HG03108 (cell line): ENCODE measurements around the gene LHFPL5.

Source experiments
- ATAC-seq: cut with Tn5 transposase; IDR thresholded peaks from one replicate; pipeline ENCODE4 v1.9.1; 2021; ENCODE audit warnings: moderate library complexity; ENCODE audit not compliant: unreplicated experiment

The LHFPL5 gene

DNA sequence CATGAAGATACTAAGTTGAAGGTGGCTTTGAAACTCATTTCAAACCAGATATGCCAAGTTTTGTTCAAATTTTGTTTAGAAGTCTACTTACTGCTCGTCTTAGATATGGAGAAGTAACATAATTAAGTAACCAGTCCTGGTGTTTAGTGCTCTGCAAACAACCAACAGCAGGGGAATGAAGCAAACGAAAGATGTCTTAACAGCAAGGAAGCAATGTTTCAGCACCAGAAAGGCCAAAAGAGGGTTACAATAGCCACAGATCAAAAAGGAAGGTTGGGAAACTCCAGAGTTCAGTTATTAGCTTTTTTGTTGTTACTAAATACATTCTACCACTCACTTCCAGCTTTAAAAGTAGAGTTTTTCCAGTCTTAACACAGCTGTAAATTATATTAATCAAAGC, 45.1 kb downstream of the LHFPL5 start:
- ATAC-seq = no peak

DNA sequence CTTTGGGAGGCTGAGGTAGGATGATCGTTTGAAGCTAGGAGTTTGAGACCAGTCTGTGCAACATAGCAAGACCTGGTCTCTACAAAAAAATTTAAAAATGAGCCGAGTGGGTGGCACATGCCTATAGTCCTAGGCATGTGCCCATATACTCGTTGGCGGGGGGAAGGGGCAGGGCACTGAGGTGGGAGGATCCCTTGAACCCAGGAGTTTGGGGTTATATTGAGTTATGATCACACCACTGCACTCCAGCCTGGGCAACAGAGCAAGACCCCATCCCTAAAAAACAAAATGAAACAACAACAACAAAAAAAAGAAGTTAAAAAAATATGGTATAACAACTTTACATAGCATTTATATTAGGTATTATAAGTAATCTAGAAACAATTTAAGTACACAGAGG, 47.8 kb downstream of the LHFPL5 start:
- ATAC-seq = no peak

DNA sequence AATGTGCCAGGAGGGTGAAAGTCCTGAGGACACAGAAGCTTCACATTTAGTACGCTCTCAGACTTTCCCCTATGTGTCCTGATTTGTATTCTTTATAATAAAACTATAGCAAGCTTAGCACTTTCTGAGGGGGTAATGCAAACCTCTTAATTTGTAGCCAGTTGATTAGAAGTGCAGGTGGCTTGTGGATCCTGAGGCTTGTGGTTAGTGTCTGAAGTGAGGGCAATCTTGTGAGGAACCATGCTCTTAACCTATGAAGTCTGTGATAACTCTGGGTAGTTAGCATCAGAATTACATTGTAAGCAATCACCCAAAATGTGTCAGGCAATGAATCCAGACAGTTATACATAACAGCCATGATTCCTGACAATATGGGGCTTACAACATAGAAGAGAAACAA, 51.1 kb downstream of the LHFPL5 start:
- ATAC-seq = no peak

DNA sequence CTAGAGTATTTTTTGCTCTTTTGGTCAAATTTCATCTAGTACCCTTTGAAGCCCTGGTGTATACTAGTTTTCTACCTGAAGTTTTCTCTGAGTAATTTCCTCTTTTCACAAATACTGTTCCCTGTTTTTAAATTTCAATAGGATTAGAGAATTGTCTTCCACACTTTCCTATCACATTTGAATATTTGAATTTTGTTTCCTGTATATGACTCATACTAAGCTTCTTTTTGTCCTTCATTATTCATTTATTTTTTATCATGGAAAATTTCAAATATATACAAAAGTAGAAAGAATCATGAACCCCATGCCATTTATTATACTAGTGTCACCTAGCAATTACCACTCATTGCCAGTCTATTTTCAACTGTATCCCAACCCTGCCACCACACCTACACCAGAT, 52.7 kb downstream of the LHFPL5 start:
- ATAC-seq = no peak

DNA sequence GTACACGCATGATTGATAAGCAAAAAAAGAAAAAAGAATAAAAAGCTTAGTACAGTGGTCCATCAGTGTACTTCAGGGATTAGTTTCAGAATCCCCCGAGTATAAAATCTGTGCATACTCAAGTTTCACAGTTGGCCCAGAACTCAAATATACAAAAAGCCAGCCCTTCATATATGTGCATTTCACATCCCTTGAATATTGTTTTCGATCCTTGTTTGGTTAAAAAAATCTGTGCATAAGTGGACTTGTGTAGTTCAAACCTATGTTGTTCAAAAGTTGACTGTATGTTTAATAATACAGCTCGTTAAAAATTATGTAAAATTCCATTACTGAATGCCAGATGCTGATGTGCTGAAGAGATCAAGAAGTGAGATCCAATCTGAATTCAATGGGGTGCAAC, 54.2 kb downstream of the LHFPL5 start:
- no peak for ATAC-seq
